ENCODE results near the gene ZDHHC4. TPM values are rescaled to one million over a fixed set of nuclear protein-coding genes. Genes with fewer than 3 reads are reported as not detected.
A peak's percentile ranks its signal among the peaks of the same experiment; 100 is the strongest.

ZDHHC4 gene
- total RNA-seq, 3 donors from 2014 or later (not counting 1 experiment from before 2014, with no cell fraction given), result 29.4 to 37.6 (median 35.3) TPM

GRCh38 chr7:6636741-6637543, 59.7 kb downstream of the ZDHHC4 start, which contains the start of gene ZNF316:
TSS of gene ZNF316 (plus strand) at chr7:6637318. CDS start at chr7:6642410, 5,092 bp downstream.
- 1% methylated on average over 104 of the region's 104 CpGs for WGBS (ENCODE audit: insufficient coverage)
- peak within 1 kb of the TSS; percentile 56 to 93 for H3K27ac Mint-ChIP-seq

GRCh38 chr7:6637544-6638229, 60.4 kb downstream of the ZDHHC4 start:
- DNase-seq (peak; percentile 60 to 75), ATAC-seq (peak; percentile 81 to 85 (median 81))
- Mint-ChIP-seq H3K4me1 (peaks cover 20 to 44% of the 10 kb centered on the region in 2 donors), H3K9me3 (no peaks in the 10 kb centered on the region), H3K27ac (peak overlapping the region; percentile 56 to 93), H3K27me3 (ENCODE audit: low read depth in 2 of 2) (no peaks in the 10 kb centered on the region), H3K36me3 (no peaks in the 10 kb centered on the region), H3K4me3 (peak overlapping the region; percentile 85)
- peak overlapping the region; percentile 52 for H3K4me3 ChIP-seq (ENCODE audit: low read length)
- H3K27me3 ChIP-seq (ENCODE audit: control insufficient read depth, insufficient read depth, low read length), result no peaks in the 10 kb centered on the region
- TF ChIP-seq CTCF (IDR thresholded peaks at IDR 0.05), result peak; percentile 26
- H3K4me1 ChIP-seq (ENCODE audit: control insufficient read depth, insufficient read depth, low read length), result peaks cover 42% of the 10 kb centered on the region
- H3K36me3 ChIP-seq (ENCODE audit: control insufficient read depth, insufficient read depth, low read length), result peaks cover 18% of the 10 kb centered on the region
- intact Hi-C loops (cut with micrococcal nuclease), result loop anchor here (1.0 kb wide), 1 partner anchor 48 kb away; no protein-coding TSS in a partner anchor
- WGBS (ENCODE audit: insufficient coverage), result under 1% methylated on average over 60 of the region's 60 CpGs
- peak overlapping the region; percentile 57 for H3K27ac ChIP-seq (ENCODE audit: low read length)
- no peaks in the 10 kb centered on the region for H3K9me3 ChIP-seq (ENCODE audit: control insufficient read depth, insufficient read depth, low read length)

More at GRCh38 chr7:6636741-6637543, 59.7 kb downstream of the ZDHHC4 start, which contains the start of gene ZNF316:
- Histone ChIP-seq H3K27me3 (ENCODE audit: control insufficient read depth, insufficient read depth, low read length) (no peaks in the 10 kb centered on the region), H3K27ac (ENCODE audit: low read length) (peak within 1 kb of the TSS; percentile 57), H3K4me3 (ENCODE audit: low read length) (peak within 1 kb of the TSS; percentile 52), H3K36me3 (ENCODE audit: control insufficient read depth, insufficient read depth, low read length) (peaks cover 14% of the 10 kb centered on the region), H3K4me1 (ENCODE audit: control insufficient read depth, insufficient read depth, low read length) (peaks cover 42% of the 10 kb centered on the region), H3K9me3 (ENCODE audit: control insufficient read depth, insufficient read depth, low read length) (no peaks in the 10 kb centered on the region)
- no peaks in the 10 kb centered on the region for H3K36me3 Mint-ChIP-seq
- no peaks in the 10 kb centered on the region for H3K27me3 Mint-ChIP-seq (ENCODE audit: low read depth in 2 of 2)
- H3K9me3 Mint-ChIP-seq, result no peaks in the 10 kb centered on the region
- H3K4me3 Mint-ChIP-seq, result peak within 1 kb of the TSS; percentile 85
- peaks cover 20 to 40% of the 10 kb centered on the region in 2 donors for H3K4me1 Mint-ChIP-seq
- TF ChIP-seq CTCF (IDR thresholded peaks at IDR 0.05), result no peak
- DNase-seq (peak; percentile 75 to 79), ATAC-seq (peak; percentile 69 to 84 (median 77))
- intact Hi-C loops (cut with micrococcal nuclease), result loop anchor here (1.0 kb wide), 1 partner anchor 48 kb away; no protein-coding TSS in a partner anchor

Other genes starting within 250 kb of the ZDHHC4 start
- gene FAM220A, start 228.5 kb upstream of the ZDHHC4 start, total RNA-seq, result 10 to 100 TPM in 1 of 3 donors, 1 to 10 TPM in 2; 5.6 to 10.1 (median 6.8) TPM
- 100 to 1,000 TPM; 101 to 122 (median 112) TPM for gene RAC1, start 202.9 kb upstream of the ZDHHC4 start, total RNA-seq
- gene DAGLB, start 129.5 kb upstream of the ZDHHC4 start, total RNA-seq, result 10 to 100 TPM; 20.3 to 25.6 (median 25.2) TPM
- gene KDELR2, start 93.3 kb upstream of the ZDHHC4 start, total RNA-seq, result 10 to 100 TPM; 56.2 to 60.2 (median 58.5) TPM
- under 1 TPM; 0.39 to 0.45 (median 0.40) TPM for gene GRID2IP, start 26.0 kb upstream of the ZDHHC4 start, total RNA-seq
- gene INTS15, start 12.6 kb downstream of the ZDHHC4 start, total RNA-seq, result 10 to 100 TPM; 47.5 to 70.1 (median 60.7) TPM
- gene ZNF853, start 38.2 kb downstream of the ZDHHC4 start, total RNA-seq, result 10 to 100 TPM in 1 of 3 donors, 1 to 10 TPM in 2; 6.5 to 12.0 (median 9.7) TPM
- gene ZNF316, start 59.9 kb downstream of the ZDHHC4 start, total RNA-seq, result 10 to 100 TPM; 46.2 to 59.6 (median 49.5) TPM
- 10 to 100 TPM; 27.5 to 38.4 (median 28.1) TPM for gene ZNF12, start 129.5 kb downstream of the ZDHHC4 start, total RNA-seq
- gene RSPH10B2, start 176.6 kb downstream of the ZDHHC4 start, total RNA-seq, result under 1 TPM; 0.12 to 0.54 (median 0.33) TPM
- 100 to 1,000 TPM in 2 of 3 donors, 10 to 100 TPM in 1; 84.5 to 145 (median 103) TPM for gene CCZ1B, start 248.8 kb downstream of the ZDHHC4 start, total RNA-seq

All from natural killer cell (primary cell).